ENCODE measurements around the gene GNAO1.

GNAO1 gene

GRCh38 chr16:56164636-56165035 lies 26.7 kb upstream of the GNAO1 start:
- H3K27ac ChIP-seq = no peak overlapping the region
- TF ChIP-seq CTCF (IDR thresholded peaks at IDR 0.05) = no peak
- TF ChIP-seq ZFX (IDR thresholded peaks at IDR 0.05; ENCODE audit: borderline replicate concordance) = no peak

GRCh38 chr16:56174411-56174810 lies 16.9 kb upstream of the GNAO1 start:
- H3K27ac ChIP-seq = no peak overlapping the region
- no peak for TF ChIP-seq ZFX (IDR thresholded peaks at IDR 0.05; ENCODE audit: borderline replicate concordance)
- no peak for TF ChIP-seq CTCF (IDR thresholded peaks at IDR 0.05)

- no peak for TF ChIP-seq ZFX (IDR thresholded peaks at IDR 0.05; ENCODE audit: borderline replicate concordance)
- no peak for TF ChIP-seq CTCF (IDR thresholded peaks at IDR 0.05)
- H3K27ac ChIP-seq = no peak overlapping the region
Observed at GRCh38 chr16:56181401-56181800, 9.9 kb upstream of the GNAO1 start.

GRCh38 chr16:56183266-56183665 lies 8.0 kb upstream of the GNAO1 start:
- TF ChIP-seq CTCF (IDR thresholded peaks at IDR 0.05) (no peak), ZFX (IDR thresholded peaks at IDR 0.05; ENCODE audit: borderline replicate concordance) (no peak)
- H3K27ac ChIP-seq = no peak overlapping the region

- TF ChIP-seq CTCF (IDR thresholded peaks at IDR 0.05) = no peak
- no peak for TF ChIP-seq ZFX (IDR thresholded peaks at IDR 0.05; ENCODE audit: borderline replicate concordance)
- no peak overlapping the region for H3K27ac ChIP-seq
Observed at GRCh38 chr16:56190048-56190676, 1.1 kb upstream of the GNAO1 start.

GRCh38 chr16:56190677-56191155 lies 573 bp upstream of the GNAO1 start:
- no peak for TF ChIP-seq ZFX (IDR thresholded peaks at IDR 0.05; ENCODE audit: borderline replicate concordance)
- H3K27ac ChIP-seq = no peak overlapping the region

GRCh38 chr16:56191835-56192634 lies 746 bp downstream of the GNAO1 start:
- no peak overlapping the region for H3K27ac ChIP-seq
- TF ChIP-seq CTCF (IDR thresholded peaks at IDR 0.05) = no peak
- no peak for TF ChIP-seq ZFX (IDR thresholded peaks at IDR 0.05; ENCODE audit: borderline replicate concordance)
